GM12878 (cell line): Measurements from ENCODE around the gene TSHZ2. TPM values are rescaled to one million over a fixed set of nuclear protein-coding genes. Genes with fewer than 3 reads are reported as not detected.

Experiments used
- ATAC-seq: fragments of 200-7000 bp; cut with Tn5 transposase; 3 replicates; pipeline ENCODE4 v1.9.1; 2020; ENCODE audit warnings: mild to moderate bottlenecking, moderate library complexity
- BruUV-seq: library from RNA; stranded (reverse); fragments of 400-500 nt; replicated peaks from 2 replicates; lab custom pipeline; 2021; lab: Mats Ljungman, UMichigan
- CTCF ChIA-PET: fragments of 300-600 bp; sonication (Branson Sonifier 250); formaldehyde crosslinking; extraction: SDS; loops from one replicate; lab custom pipeline; 2021; ENCODE audit warnings: inconsistent platforms; lab: Yijun Ruan, JAX
- POLR2A ChIA-PET: fragments of 350-600 bp; formaldehyde crosslinking; extraction: SDS; loops from one replicate; lab custom pipeline; 2021; ENCODE audit warnings: inconsistent platforms; lab: Charles Lee
- RAD21 ChIA-PET: fragments of 300-600 bp; sonication (Branson Sonifier 250); formaldehyde crosslinking; loops from one replicate; lab custom pipeline; 2023; ENCODE audit warnings: antibody characterized with exemption; ENCODE audit not compliant: unreplicated experiment; lab: Charles Lee
- SMC1A ChIA-PET: fragments of 300-600 bp; sonication (Branson Sonifier 250); formaldehyde crosslinking; loops from one replicate; lab custom pipeline; 2023; ENCODE audit not compliant: unreplicated experiment, uncharacterized antibody; lab: Charles Lee
- DNase-seq: peaks from one replicate; pipeline ENCODE4 v3.0.0-alpha.2; 2011; ENCODE audit warnings: low read depth, low spot score
- FAIRE-seq: peaks from 3 replicates; lab custom pipeline; 2011; peaks lifted over from hg19 to GRCh38; lab: Jason Lieb, UNC
- H2AFZ ChIP-seq: 2 replicates; pipeline ENCODE4 v1.6.0; 2011; ENCODE audit warnings: low read depth, low read length, control low read depth; ENCODE audit not compliant: control insufficient read depth
- H3K27ac ChIP-seq: 2 replicates; pipeline ENCODE4 v1.5.1; 2011; ENCODE audit warnings: control low read depth; ENCODE audit not compliant: control insufficient read depth, insufficient read depth
- H3K27me3 ChIP-seq, 2 experiments: replicated peaks in 1 of 2; 2 replicates each; pipeline versions ENCODE4 v1.6.0 to v1.6.1; 2011; ENCODE audit warnings: low read length in 1 of 2; ENCODE audit not compliant: control insufficient read depth in 2 of 2, insufficient read depth in 2 of 2
- H3K36me3 ChIP-seq, 2 experiments: 2 replicates each; pipeline ENCODE4 v1.5.1; 2011; ENCODE audit warnings: low read length in 1 of 2; ENCODE audit not compliant: control insufficient read depth in 2 of 2, insufficient read depth in 2 of 2
- H3K4me1 ChIP-seq: 2 replicates; pipeline ENCODE4 v1.6.1; 2011; ENCODE audit warnings: mild to moderate bottlenecking, low read length, moderate library complexity, mixed read lengths; ENCODE audit not compliant: control insufficient read depth, insufficient read depth
- H3K4me2 ChIP-seq: 2 replicates; pipeline ENCODE4 v1.6.0; 2011; ENCODE audit warnings: control low read depth; ENCODE audit not compliant: control insufficient read depth, insufficient read depth
- H3K4me3 ChIP-seq: fragments of 200-600 bp; sonication (generic); 2 replicates; pipeline ENCODE4 v1.5.1; 2016
- H3K79me2 ChIP-seq: 2 replicates; pipeline ENCODE4 v1.6.0; 2011; ENCODE audit warnings: low read length; ENCODE audit not compliant: control insufficient read depth, insufficient read depth
- H3K9ac ChIP-seq: 2 replicates; pipeline ENCODE4 v1.8.0; 2011; ENCODE audit warnings: low read length, control low read depth, mixed read lengths; ENCODE audit not compliant: control insufficient read depth, insufficient read depth
- H3K9me3 ChIP-seq: replicated peaks from 3 replicates; pipeline ENCODE4 v1.5.1; 2011; ENCODE audit warnings: mild to moderate bottlenecking, low read length; ENCODE audit not compliant: control insufficient read depth, insufficient read depth
- H4K20me1 ChIP-seq: 2 replicates; pipeline ENCODE4 v1.6.0; 2011; ENCODE audit not compliant: control insufficient read depth, insufficient read depth
- ATF3 ChIP-seq: IDR thresholded peaks from 2 replicates; pipeline ENCODE4 v1.6.1; 2011; ENCODE audit warnings: low read depth, mild to moderate bottlenecking, low read length, moderate library complexity, borderline replicate concordance; ENCODE audit errors: extremely low read depth
- ATF7 ChIP-seq: fragments of 450-650 bp; IDR thresholded peaks from 2 replicates; pipeline ENCODE4 v1.6.1; 2016; ENCODE audit warnings: low read depth, mild to moderate bottlenecking
- BCL11A ChIP-seq: IDR thresholded peaks from 2 replicates; pipeline ENCODE4 v1.6.1; 2011; ENCODE audit warnings: low read depth, low read length
- CBFB ChIP-seq: IDR thresholded peaks from 2 replicates; pipeline ENCODE4 v1.6.1; 2016; ENCODE audit warnings: antibody characterized with exemption, low read depth
- CUX1 ChIP-seq: IDR thresholded peaks from 2 replicates; pipeline ENCODE4 v1.6.1; 2012; ENCODE audit warnings: improper control_type of control experiment, low read depth, low read length; ENCODE audit not compliant: insufficient replicate concordance
- ELK1 ChIP-seq: IDR thresholded peaks from 2 replicates; pipeline ENCODE4 v1.6.1; 2012; ENCODE audit warnings: low read depth, low read length, improper control_type of control experiment
- NR2F1 ChIP-seq: fragments of 450-650 bp; conservative IDR thresholded peaks from 2 replicates; pipeline ENCODE4 v1.6.1; 2017; ENCODE audit warnings: mild to moderate bottlenecking
- PRDM15 ChIP-seq: fragments of 450-650 bp; formaldehyde crosslinking; IDR thresholded peaks from 2 replicates; pipeline ENCODE4 v1.4.0; 2020; ENCODE audit warnings: mild to moderate bottlenecking, moderate library complexity
- SIN3A ChIP-seq: IDR thresholded peaks from 2 replicates; pipeline ENCODE4 v1.6.1; 2012; ENCODE audit warnings: low read depth, low read length, improper control_type of control experiment
- SP1 ChIP-seq: IDR thresholded peaks from one replicate; pipeline ENCODE4 v1.6.1; 2011; ENCODE audit warnings: low read depth, low read length
- TAF1 ChIP-seq: IDR thresholded peaks from 2 replicates; pipeline ENCODE4 v1.6.1; 2011; ENCODE audit warnings: mild to moderate bottlenecking, low read depth, low read length, borderline replicate concordance
- TCF12 ChIP-seq: IDR thresholded peaks from 2 replicates; pipeline ENCODE4 v1.6.1; 2011; ENCODE audit warnings: low read depth, mild to moderate bottlenecking, low read length
- ZNF622 ChIP-seq: fragments of 450-650 bp; IDR thresholded peaks from 2 replicates; pipeline ENCODE4 v1.6.1; 2017; ENCODE audit warnings: mild to moderate bottlenecking, inconsistent platforms
- ZZZ3 ChIP-seq: IDR thresholded peaks from 2 replicates; pipeline ENCODE4 v1.6.1; 2011; ENCODE audit warnings: low read depth; ENCODE audit not compliant: control insufficient read depth, insufficient read length
- WGBS: methylation state at CpG from one replicate; pipeline ENCODE4 v1.1.6; 2016; ENCODE audit warnings: low lambda C conversion rate; ENCODE audit not compliant: insufficient replicate concordance, insufficient coverage; ENCODE audit errors: missing lambda C conversion rate; 5-methylcytosine and 5-hydroxymethylcytosine counted together
- in situ Hi-C: fragments of 300-500 bp; cut with MboI; formaldehyde crosslinking; loops from 9 replicates; pipeline ENCODE4 v1.14.3; 2018; ENCODE audit warnings: mixed read lengths
- intact Hi-C: fragments of 100-400 bp; cut with micrococcal nuclease; formaldehyde crosslinking; loops from one replicate; pipeline ENCODE4 v1.14.2; 2022; ENCODE audit not compliant: unreplicated experiment
- polyA plus RNA-seq, 11 experiments: library from polyadenylated mRNA; depleted of rRNA in 4 of 11; unstranded in 6 of 11; stranded (reverse) in 5 of 11; fragments of >200 nt; fragmentation: Nextera tagmentation in 4 of 11; fragmentation: Illumina TruSeq in 1 of 11; extraction: Ambion mirVana in 4 of 11; extraction: Trizol in 1 of 11; gene quantifications; 1 replicate in 1 of 11; 2 replicates in 10 of 11; pipeline versions ENCODE4 v1.2.1 to v1.2.3, GENCODE V29; 2011 to 2016; ENCODE audit warnings: inconsistent platforms in 2 of 11, missing spikeins in 2 of 11, low read depth in 1 of 11
- total RNA-seq, 4 experiments: library from RNA; depleted of rRNA in 3 of 4; stranded (reverse); fragments of >200 nt in 3 of 4; fragmentation: Illumina TruSeq in 1 of 4; extraction: Trizol in 1 of 4; gene quantifications; 2 replicates each; pipeline versions ENCODE4 v1.2.1 to v1.2.3, GENCODE V29; 2013 to 2021

The TSHZ2 gene
- total and polyA plus RNA-seq, 10 of the 15 experiments (the other 5 are each of a cell fraction or from before 2014, with no cell fraction given), result 0.01 to 0.86 (median 0.13) TPM; not detected in 2

- Histone ChIP-seq H3K9me3 (no peaks in the 10 kb centered on the region), H3K4me3 (no peak overlapping the region), H3K4me1 (no peaks in the 10 kb centered on the region), H3K27ac (no peak overlapping the region), H4K20me1 (no peaks in the 10 kb centered on the region), H3K9ac (no peak overlapping the region), H3K36me3 (no peaks in the 10 kb centered on the region), H3K4me2 (no peak overlapping the region), H3K79me2 (no peaks in the 10 kb centered on the region), H2AFZ (no peak overlapping the region), H3K27me3 (no peaks in the 10 kb centered on the region)
- BruUV-seq, result no TSS peak
- FAIRE-seq (no peak), ATAC-seq (no peak), DNase-seq (no peak)
- ChIA-PET POLR2A (no interaction called here), CTCF (interaction anchor here (0.6 kb wide), 1 partner anchor 341 kb away, joined by 3 read pairs; no protein-coding TSS in a partner anchor), RAD21 (no interaction called here), SMC1A (no interaction called here)
- in situ Hi-C loops (no loop called here), intact Hi-C loops (no loop called here)
- no peak for TF ChIP-seq ELK1
- no peak for TF ChIP-seq NR2F1
- TF ChIP-seq ZZZ3, result no peak
- no peak for TF ChIP-seq ZNF622
- TF ChIP-seq SP1, result no peak
- TF ChIP-seq PRDM15, result no peak
- TF ChIP-seq ATF7, result no peak
- TF ChIP-seq CBFB, result no peak
- TF ChIP-seq TCF12, result no peak
- no peak for TF ChIP-seq SIN3A
- TF ChIP-seq TAF1, result no peak
- TF ChIP-seq BCL11A, result no peak
- TF ChIP-seq CUX1, result no peak
- TF ChIP-seq ATF3, result no peak
- 68% methylated on average over 14 of the region's 14 CpGs for WGBS
Measured at GRCh38 chr20:53385941-53386767, 414.0 kb downstream of the TSHZ2 start.
